ENCODE measurements around the gene IFT27.

Gene IFT27

GRCh38 chr22:36722055-36722454 is 53.9 kb downstream of the IFT27 start:
- H3K27me3 ChIP-seq (ENCODE audit: control insufficient read depth in 3 of 3, insufficient read depth in 3 of 3, low read depth in 1 of 3, low read length in 3 of 3), result peaks cover 0 to 46% (median 0%) of the 10 kb centered on the region in 3 experiments
- no peak overlapping the region for H4K8ac ChIP-seq (ENCODE audit: low read depth, low read length)
- no peak overlapping the region for H3K14ac ChIP-seq (ENCODE audit: low read length)
- H3K4ac ChIP-seq (ENCODE audit: low read length), result no peak overlapping the region
- H3K27ac ChIP-seq (replicated peaks; ENCODE audit: low read length), result no peak overlapping the region
- H2BK12ac ChIP-seq (ENCODE audit: low read length), result no peak overlapping the region
- H3K79me1 ChIP-seq (ENCODE audit: low read depth, low read length), result no peaks in the 10 kb centered on the region
- no peak overlapping the region for H3K18ac ChIP-seq (ENCODE audit: low read length)
- H2AK5ac ChIP-seq (ENCODE audit: low read depth, low read length), result no peak overlapping the region
- H3K9ac ChIP-seq (ENCODE audit: low read depth, low read length, poor library complexity), result no peak overlapping the region
- H2BK5ac ChIP-seq (ENCODE audit: low read length), result no peak overlapping the region
- no peak overlapping the region for H2BK15ac ChIP-seq (ENCODE audit: low read length)
- H3K23ac ChIP-seq (ENCODE audit: low read depth, low read length, poor library complexity), result no peak overlapping the region
- H3K4me3 ChIP-seq (ENCODE audit: low read length in 2 of 2), result no peak overlapping the region
- H3K4me1 ChIP-seq (ENCODE audit: control insufficient read depth in 2 of 2, insufficient read depth in 1 of 2, low read depth in 1 of 2, low read length in 2 of 2), result peaks cover 0 to 4% of the 10 kb centered on the region in 2 donors
- H3K36me3 ChIP-seq (replicated peaks in 1 of 2; ENCODE audit: control insufficient read depth in 2 of 2, insufficient read depth in 2 of 2, low read length in 2 of 2), result no peaks in the 10 kb centered on the region
- H2BK120ac ChIP-seq (ENCODE audit: low read depth, low read length), result no peak overlapping the region
- no peak overlapping the region for H2AFZ ChIP-seq (ENCODE audit: low read length)
- H3K4me2 ChIP-seq (ENCODE audit: insufficient read depth, low read length, poor library complexity, severe bottlenecking), result no peak overlapping the region
- no peak overlapping the region for H4K91ac ChIP-seq (ENCODE audit: low read depth, low read length, poor library complexity)
- DNase-seq (ENCODE audit: low spot score), result no peak
- no peaks in the 10 kb centered on the region for H3K9me3 ChIP-seq (replicated peaks in 1 of 2; ENCODE audit: control insufficient read depth in 2 of 2, insufficient read depth in 1 of 2, low read depth in 1 of 2, low read length in 2 of 2)

DNA sequence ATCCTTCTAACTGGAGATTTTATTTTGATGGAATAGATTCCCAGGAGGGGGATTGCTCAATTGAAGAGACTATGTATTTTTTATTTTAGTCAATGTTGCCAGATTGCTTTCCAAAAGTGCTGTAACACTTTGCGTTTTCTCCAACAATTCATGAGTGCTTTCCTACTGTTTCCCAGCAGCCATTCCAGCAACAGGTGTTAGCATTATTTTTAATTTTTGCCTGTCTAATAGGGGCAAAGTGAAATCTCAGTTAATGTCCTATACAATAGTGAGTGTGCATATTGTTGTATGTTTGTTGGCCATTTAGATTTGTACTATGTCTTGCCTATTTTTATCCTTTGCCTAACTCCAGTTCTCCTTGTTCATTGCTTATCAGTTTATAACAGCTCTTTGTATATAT is 60.3 kb downstream of the IFT27 start:
- Histone ChIP-seq H3K14ac (ENCODE audit: low read length) (no peak overlapping the region), H2BK12ac (ENCODE audit: low read length) (no peak overlapping the region), H3K27me3 (ENCODE audit: control insufficient read depth in 3 of 3, insufficient read depth in 3 of 3, low read depth in 1 of 3, low read length in 3 of 3) (peaks cover 0 to 14% (median 0%) of the 10 kb centered on the region in 3 experiments), H2AK5ac (ENCODE audit: low read depth, low read length) (no peak overlapping the region), H3K18ac (ENCODE audit: low read length) (no peak overlapping the region), H3K4ac (ENCODE audit: low read length) (no peak overlapping the region), H3K79me1 (ENCODE audit: low read depth, low read length) (no peaks in the 10 kb centered on the region), H3K23ac (ENCODE audit: low read depth, low read length, poor library complexity) (no peak overlapping the region), H3K4me1 (ENCODE audit: control insufficient read depth in 2 of 2, insufficient read depth in 1 of 2, low read depth in 1 of 2, low read length in 2 of 2) (no peaks in the 10 kb centered on the region), H3K4me2 (ENCODE audit: insufficient read depth, low read length, poor library complexity, severe bottlenecking) (no peak overlapping the region), H3K27ac (replicated peaks; ENCODE audit: low read length) (no peak overlapping the region), H2BK5ac (ENCODE audit: low read length) (no peak overlapping the region), H2BK120ac (ENCODE audit: low read depth, low read length) (no peak overlapping the region), H4K8ac (ENCODE audit: low read depth, low read length) (no peak overlapping the region), H4K91ac (ENCODE audit: low read depth, low read length, poor library complexity) (no peak overlapping the region), H3K36me3 (replicated peaks in 1 of 2; ENCODE audit: control insufficient read depth in 2 of 2, insufficient read depth in 2 of 2, low read length in 2 of 2) (no peaks in the 10 kb centered on the region), H3K9me3 (replicated peaks in 1 of 2; ENCODE audit: control insufficient read depth in 2 of 2, insufficient read depth in 1 of 2, low read depth in 1 of 2, low read length in 2 of 2) (no peaks in the 10 kb centered on the region), H2BK15ac (ENCODE audit: low read length) (no peak overlapping the region), H2AFZ (ENCODE audit: low read length) (no peak overlapping the region), H3K9ac (ENCODE audit: low read depth, low read length, poor library complexity) (no peak overlapping the region), H3K4me3 (ENCODE audit: low read length in 2 of 2) (no peak overlapping the region)
- DNase-seq (ENCODE audit: low spot score), result no peak
- WGBS, 2 donors (ENCODE audit: extremely low coverage in 2 of 2, insufficient read length in 2 of 2, insufficient replicate concordance in 1 of 2), result no CpG with 5 or more reads among the region's 1 CpG

GRCh38 chr22:36714110-36714509 is 61.8 kb downstream of the IFT27 start:
- H2BK5ac ChIP-seq (ENCODE audit: low read length), result no peak overlapping the region
- H3K4me2 ChIP-seq (ENCODE audit: insufficient read depth, low read length, poor library complexity, severe bottlenecking), result no peak overlapping the region
- no peak overlapping the region for H3K4me3 ChIP-seq (ENCODE audit: low read length in 2 of 2)
- peaks cover 0 to 11% (median 0%) of the 10 kb centered on the region in 3 experiments for H3K27me3 ChIP-seq (ENCODE audit: control insufficient read depth in 3 of 3, insufficient read depth in 3 of 3, low read depth in 1 of 3, low read length in 3 of 3)
- H4K8ac ChIP-seq (ENCODE audit: low read depth, low read length), result no peak overlapping the region
- no peak for DNase-seq (ENCODE audit: low spot score)
- H3K23ac ChIP-seq (ENCODE audit: low read depth, low read length, poor library complexity), result no peak overlapping the region
- no peak overlapping the region for H2BK15ac ChIP-seq (ENCODE audit: low read length)
- H3K18ac ChIP-seq (ENCODE audit: low read length), result no peak overlapping the region
- H3K36me3 ChIP-seq (replicated peaks in 1 of 2; ENCODE audit: control insufficient read depth in 2 of 2, insufficient read depth in 2 of 2, low read length in 2 of 2), result no peaks in the 10 kb centered on the region
- no peak overlapping the region for H3K27ac ChIP-seq (replicated peaks; ENCODE audit: low read length)
- H3K9me3 ChIP-seq (replicated peaks in 1 of 2; ENCODE audit: control insufficient read depth in 2 of 2, insufficient read depth in 1 of 2, low read depth in 1 of 2, low read length in 2 of 2), result no peaks in the 10 kb centered on the region
- no peak overlapping the region for H3K4ac ChIP-seq (ENCODE audit: low read length)
- H2BK120ac ChIP-seq (ENCODE audit: low read depth, low read length), result no peak overlapping the region
- H2AFZ ChIP-seq (ENCODE audit: low read length), result no peak overlapping the region
- no peak overlapping the region for H2BK12ac ChIP-seq (ENCODE audit: low read length)
- no peak overlapping the region for H3K14ac ChIP-seq (ENCODE audit: low read length)
- no peak overlapping the region for H3K9ac ChIP-seq (ENCODE audit: low read depth, low read length, poor library complexity)
- no peak overlapping the region for H2AK5ac ChIP-seq (ENCODE audit: low read depth, low read length)
- no peaks in the 10 kb centered on the region for H3K4me1 ChIP-seq (ENCODE audit: control insufficient read depth in 2 of 2, insufficient read depth in 1 of 2, low read depth in 1 of 2, low read length in 2 of 2)
- no CpG with 5 or more reads among the region's 2 CpGs for WGBS, 2 donors (ENCODE audit: extremely low coverage in 2 of 2, insufficient read length in 2 of 2, insufficient replicate concordance in 1 of 2)
- no peaks in the 10 kb centered on the region for H3K79me1 ChIP-seq (ENCODE audit: low read depth, low read length)
- no peak overlapping the region for H4K91ac ChIP-seq (ENCODE audit: low read depth, low read length, poor library complexity)

GRCh38 chr22:36713436-36713835 is 62.5 kb downstream of the IFT27 start:
- no peak overlapping the region for H4K91ac ChIP-seq (ENCODE audit: low read depth, low read length, poor library complexity)
- H3K14ac ChIP-seq (ENCODE audit: low read length), result no peak overlapping the region
- no peak overlapping the region for H2BK5ac ChIP-seq (ENCODE audit: low read length)
- H3K4ac ChIP-seq (ENCODE audit: low read length), result no peak overlapping the region
- no peak overlapping the region for H3K4me2 ChIP-seq (ENCODE audit: insufficient read depth, low read length, poor library complexity, severe bottlenecking)
- H2AK5ac ChIP-seq (ENCODE audit: low read depth, low read length), result no peak overlapping the region
- no peak overlapping the region for H3K18ac ChIP-seq (ENCODE audit: low read length)
- no peak overlapping the region for H4K8ac ChIP-seq (ENCODE audit: low read depth, low read length)
- no peak overlapping the region for H3K27ac ChIP-seq (replicated peaks; ENCODE audit: low read length)
- no peak overlapping the region for H3K23ac ChIP-seq (ENCODE audit: low read depth, low read length, poor library complexity)
- DNase-seq (ENCODE audit: low spot score), result no peak
- H3K4me3 ChIP-seq (ENCODE audit: low read length in 2 of 2), result no peak overlapping the region
- no peak overlapping the region for H2BK12ac ChIP-seq (ENCODE audit: low read length)
- no CpG with 5 or more reads among the region's 5 CpGs for WGBS, 2 donors (ENCODE audit: extremely low coverage in 2 of 2, insufficient read length in 2 of 2, insufficient replicate concordance in 1 of 2)
- H2BK15ac ChIP-seq (ENCODE audit: low read length), result no peak overlapping the region
- no peak overlapping the region for H2AFZ ChIP-seq (ENCODE audit: low read length)
- H3K9me3 ChIP-seq (replicated peaks in 1 of 2; ENCODE audit: control insufficient read depth in 2 of 2, insufficient read depth in 1 of 2, low read depth in 1 of 2, low read length in 2 of 2), result no peaks in the 10 kb centered on the region
- H3K36me3 ChIP-seq (replicated peaks in 1 of 2; ENCODE audit: control insufficient read depth in 2 of 2, insufficient read depth in 2 of 2, low read length in 2 of 2), result no peaks in the 10 kb centered on the region
- H2BK120ac ChIP-seq (ENCODE audit: low read depth, low read length), result no peak overlapping the region
- H3K9ac ChIP-seq (ENCODE audit: low read depth, low read length, poor library complexity), result no peak overlapping the region
- H3K4me1 ChIP-seq (ENCODE audit: control insufficient read depth in 2 of 2, insufficient read depth in 1 of 2, low read depth in 1 of 2, low read length in 2 of 2), result no peaks in the 10 kb centered on the region
- H3K79me1 ChIP-seq (ENCODE audit: low read depth, low read length), result no peaks in the 10 kb centered on the region
- H3K27me3 ChIP-seq (ENCODE audit: control insufficient read depth in 3 of 3, insufficient read depth in 3 of 3, low read depth in 1 of 3, low read length in 3 of 3), result peaks cover 0 to 12% (median 0%) of the 10 kb centered on the region in 3 experiments
